GM23338 (cell line): ENCODE measurements around the gene CCDC92B.

Source experiments
- CREB1 ChIP-seq: fragments of 250-450 bp; sonication (Bioruptor Pico); IDR thresholded peaks from 2 replicates; pipeline ENCODE4 v1.5.0; 2020; ENCODE audit warnings: low read depth, mild to moderate bottlenecking, moderate library complexity
- CTCF ChIP-seq, 2 experiments: fragments of 200-600 bp in 1 of 2; sonication (generic) in 1 of 2; conservative IDR thresholded peaks; 2 replicates each; pipeline versions ENCODE4 v1.5.1 to v1.6.1; 2016 to 2017; ENCODE audit warnings: antibody characterized with exemption in 2 of 2, low read depth in 2 of 2, mild to moderate bottlenecking in 2 of 2, moderate library complexity in 1 of 2
- EZH2 ChIP-seq: fragments of 200-600 bp; sonication (generic); IDR thresholded peaks from one replicate; pipeline ENCODE4 v1.8.0; 2017; ENCODE audit warnings: antibody characterized with exemption, mild to moderate bottlenecking, low read depth; ENCODE audit not compliant: unreplicated experiment
- EZH2phosphoT487 ChIP-seq: fragments of 200-600 bp; sonication (generic); IDR thresholded peaks from one replicate; pipeline ENCODE4 v1.8.1; 2018; ENCODE audit warnings: antibody characterized with exemption; ENCODE audit not compliant: unreplicated experiment
- NANOG ChIP-seq: IDR thresholded peaks from 2 replicates; pipeline ENCODE4 v1.6.1; 2016; ENCODE audit warnings: antibody characterized with exemption, borderline replicate concordance
- POLR2AphosphoS5 ChIP-seq: IDR thresholded peaks from 2 replicates; pipeline ENCODE4 v1.6.1; 2016; ENCODE audit warnings: antibody characterized with exemption, low read depth
- REST ChIP-seq: IDR thresholded peaks from one replicate; pipeline ENCODE4 v1.6.1; 2018; ENCODE audit warnings: antibody characterized with exemption; ENCODE audit not compliant: unreplicated experiment
- ZNF114 ChIP-seq: fragments of 250-450 bp; sonication (Bioruptor Pico); IDR thresholded peaks from 2 replicates; pipeline ENCODE4 v1.5.0; 2020; ENCODE audit warnings: mild to moderate bottlenecking, moderate library complexity
- ZNF331 ChIP-seq: fragments of 250-450 bp; sonication (Bioruptor Pico); IDR thresholded peaks from 2 replicates; pipeline ENCODE4 v1.5.0; 2020; ENCODE audit warnings: low read depth, mild to moderate bottlenecking, moderate library complexity

- TF ChIP-seq CTCF (conservative IDR thresholded peaks at IDR 0.05; ENCODE audit: low read depth in 2 of 2) (no peak), EZH2 (no peak), POLR2AphosphoS5 (no peak), CREB1 (CRISPR knock-in tag) (no peak), EZH2phosphoT487 (no peak), ZNF114 (CRISPR knock-in tag) (no peak), NANOG (no peak), REST (no peak), ZNF331 (CRISPR knock-in tag) (no peak)
Observed at GRCh38 chr17:2782055-2782454, 32.6 kb upstream of the CCDC92B start.
